GM23248 (cell line): Measurements from ENCODE around the gene MARCHF2. TPM values are rescaled to one million over a fixed set of nuclear protein-coding genes. Genes with fewer than 3 reads are reported as not detected.
"Not testable (repeated sequence)": the region's sequence is repeated elsewhere in the genome, so short reads cannot be mapped to it uniquely, and the experiment has no call there.

ENCODE experiments used
- DNase-seq: peaks from one replicate; pipeline ENCODE4 v3.0.0-alpha.2; 2015
- H2AFZ ChIP-seq: fragments of 200-600 bp; sonication (generic); 2 replicates; pipeline ENCODE4 v1.6.1; 2016; ENCODE audit warnings: antibody characterized with exemption
- H3F3A ChIP-seq: fragments of 200-600 bp; sonication (generic); 2 replicates; pipeline ENCODE4 v1.6.1; 2016; ENCODE audit warnings: mild to moderate bottlenecking, antibody characterized with exemption, mixed run types; ENCODE audit not compliant: insufficient read depth
- H3K27ac ChIP-seq: fragments of 200-600 bp; sonication (generic); 2 replicates; pipeline ENCODE4 v1.5.1; 2016; ENCODE audit warnings: mild to moderate bottlenecking
- H3K27me3 ChIP-seq: fragments of 200-600 bp; sonication (generic); replicated peaks from 2 replicates; pipeline ENCODE4 v1.6.1; 2016; ENCODE audit warnings: mild to moderate bottlenecking; ENCODE audit not compliant: insufficient read depth
- H3K36me3 ChIP-seq: fragments of 200-600 bp; sonication (generic); 2 replicates; pipeline ENCODE4 v1.6.1; 2016; ENCODE audit warnings: low read depth, mild to moderate bottlenecking
- H3K4me1 ChIP-seq: fragments of 200-600 bp; sonication (generic); 2 replicates; pipeline ENCODE4 v1.6.1; 2016; ENCODE audit warnings: mild to moderate bottlenecking; ENCODE audit not compliant: insufficient read depth
- H3K4me2 ChIP-seq: fragments of 200-600 bp; sonication (generic); one replicate; pipeline ENCODE4 v1.6.1; 2016; ENCODE audit warnings: mild to moderate bottlenecking; ENCODE audit not compliant: unreplicated experiment
- H3K4me3 ChIP-seq: fragments of 200-600 bp; sonication (generic); 2 replicates; pipeline ENCODE4 v1.5.1; 2016; ENCODE audit warnings: mild to moderate bottlenecking
- H3K79me2 ChIP-seq: fragments of 200-600 bp; sonication (generic); 2 replicates; pipeline ENCODE4 v1.6.1; 2016; ENCODE audit warnings: mild to moderate bottlenecking; ENCODE audit not compliant: insufficient read depth
- H3K9ac ChIP-seq: fragments of 200-600 bp; sonication (generic); 2 replicates; pipeline ENCODE4 v1.6.1; 2016; ENCODE audit warnings: mild to moderate bottlenecking
- H3K9me2 ChIP-seq: fragments of 200-600 bp; sonication (generic); 2 replicates; pipeline ENCODE4 v1.6.1; 2016; ENCODE audit warnings: mixed run types, mild to moderate bottlenecking, moderate library complexity; ENCODE audit not compliant: insufficient read depth
- H3K9me3 ChIP-seq: fragments of 200-600 bp; sonication (generic); one replicate; pipeline ENCODE4 v1.6.1; 2017; ENCODE audit warnings: low read depth
- H4K20me1 ChIP-seq: fragments of 200-600 bp; sonication (generic); 2 replicates; pipeline ENCODE4 v1.6.0; 2016; ENCODE audit not compliant: insufficient read depth
- EZH2 ChIP-seq: fragments of 200-600 bp; sonication (generic); IDR thresholded peaks from 2 replicates; pipeline ENCODE4 v1.6.1; 2018; ENCODE audit warnings: antibody characterized with exemption, mild to moderate bottlenecking; ENCODE audit not compliant: insufficient read depth, poor library complexity, severe bottlenecking
- EZH2phosphoT487 ChIP-seq: fragments of 200-600 bp; sonication (generic); IDR thresholded peaks from 2 replicates; pipeline ENCODE4 v1.6.1; 2018; ENCODE audit warnings: antibody characterized with exemption, moderate library complexity, mild to moderate bottlenecking, low read depth; ENCODE audit not compliant: insufficient read depth
- WGBS, 2 experiments: methylation state at CpG; one replicate each; pipeline ENCODE4 v1.1.6; 2015 to 2017; ENCODE audit warnings: low lambda C conversion rate in 2 of 2, low coverage in 1 of 2; ENCODE audit errors: missing lambda C conversion rate in 2 of 2; 5-methylcytosine and 5-hydroxymethylcytosine counted together
- in situ Hi-C: fragments of 300-500 bp; cut with MboI; formaldehyde crosslinking; loops from 2 replicates; pipeline ENCODE4 v1.15.0; 2020
- polyA plus RNA-seq: library from polyadenylated mRNA; unstranded; fragments of >200 nt; fragmentation: Nextera tagmentation; extraction: Ambion mirVana; gene quantifications from 2 replicates; pipeline ENCODE4 v1.2.1, GENCODE V29; 2016
- total RNA-seq: library from RNA; depleted of rRNA; stranded (reverse); fragments of >200 nt; shearing (Covaris generic); gene quantifications from 2 replicates; pipeline ENCODE4 v1.2.3, GENCODE V29; 2014

Gene MARCHF2
- total and polyA plus RNA-seq, 2 experiments from 2014 or later = 33.1 to 87.4 TPM

GRCh38 chr19:8373867-8374813 is 39.0 kb upstream of the MARCHF2 start:
- no peaks in the 10 kb centered on the region for H4K20me1 ChIP-seq
- no peak overlapping the region for H2AFZ ChIP-seq
- H3K9ac ChIP-seq = no peak overlapping the region
- WGBS, 2 experiments = 60 to 62% methylated on average over 26 of the region's 26 CpGs
- H3F3A ChIP-seq = peaks cover 18% of the 10 kb centered on the region
- no peak for DNase-seq
- no peaks in the 10 kb centered on the region for H3K9me2 ChIP-seq
- H3K4me2 ChIP-seq = no peak overlapping the region
- H3K4me1 ChIP-seq = no peaks in the 10 kb centered on the region
- no peak overlapping the region for H3K27ac ChIP-seq
- no peaks in the 10 kb centered on the region for H3K79me2 ChIP-seq
- in situ Hi-C loops = no loop called here
- H3K9me3 ChIP-seq = no peaks in the 10 kb centered on the region
- H3K27me3 ChIP-seq = no peaks in the 10 kb centered on the region
- H3K36me3 ChIP-seq = no peaks in the 10 kb centered on the region
- H3K4me3 ChIP-seq = no peak overlapping the region
- TF ChIP-seq EZH2 (no peak), EZH2phosphoT487 (no peak)

- 98 to 99% methylated on average over 22 to 32 of the region's 32 CpGs for WGBS, 2 experiments
These were observed 37.3 kb upstream of the MARCHF2 start for GRCh38 chr19:8375766-8376165.

GRCh38 chr19:8376373-8376974 is 36.6 kb upstream of the MARCHF2 start:
- H3K9ac ChIP-seq, H3K4me3 ChIP-seq, H3K27ac ChIP-seq, H2AFZ ChIP-seq, DNase-seq, H3K4me1 ChIP-seq, H3K9me3 ChIP-seq, H3K4me2 ChIP-seq, H3K9me2 ChIP-seq, in situ Hi-C loops, H3K36me3 ChIP-seq, H3K79me2 ChIP-seq, H4K20me1 ChIP-seq, H3F3A ChIP-seq, H3K27me3 ChIP-seq: not testable (repeated sequence)
- 79 to 82% methylated on average over 10 of the region's 10 CpGs for WGBS, 2 experiments

More at GRCh38 chr19:8375766-8376165, 37.3 kb upstream of the MARCHF2 start:
- H3K27ac ChIP-seq, H3K4me3 ChIP-seq, H3K9me3 ChIP-seq, H3K4me2 ChIP-seq, H2AFZ ChIP-seq, H3K9ac ChIP-seq, H3K4me1 ChIP-seq, H3F3A ChIP-seq, in situ Hi-C loops, DNase-seq, H3K9me2 ChIP-seq, H4K20me1 ChIP-seq, H3K79me2 ChIP-seq, H3K36me3 ChIP-seq, H3K27me3 ChIP-seq: not testable (repeated sequence)

- no peaks in the 10 kb centered on the region for H3K4me1 ChIP-seq
- in situ Hi-C loops = no loop called here
These were observed 35.5 kb upstream of the MARCHF2 start for GRCh38 chr19:8377598-8377997.

GRCh38 chr19:8379156-8379891 is 33.8 kb upstream of the MARCHF2 start:
- WGBS, 2 experiments = 90 to 93% methylated on average over 13 of the region's 13 CpGs
- H3K4me3 ChIP-seq, DNase-seq, H4K20me1 ChIP-seq, H3K9me2 ChIP-seq, H3K36me3 ChIP-seq, H3K27ac ChIP-seq, H3K79me2 ChIP-seq, in situ Hi-C loops, H3K9me3 ChIP-seq, H3K4me1 ChIP-seq, H2AFZ ChIP-seq, H3F3A ChIP-seq, H3K4me2 ChIP-seq, H3K27me3 ChIP-seq, H3K9ac ChIP-seq: not testable (repeated sequence)

More at GRCh38 chr19:8377598-8377997, 35.5 kb upstream of the MARCHF2 start:
- no peak for DNase-seq
- Histone ChIP-seq H4K20me1 (no peaks in the 10 kb centered on the region), H3K9me2 (no peaks in the 10 kb centered on the region), H2AFZ (no peak overlapping the region), H3K27me3 (no peaks in the 10 kb centered on the region), H3K36me3 (no peaks in the 10 kb centered on the region), H3K79me2 (no peaks in the 10 kb centered on the region), H3F3A (peaks cover 5% of the 10 kb centered on the region; the same call in 1 of the 2 replicates), H3K9me3 (no peaks in the 10 kb centered on the region), H3K27ac (no peak overlapping the region), H3K9ac (no peak overlapping the region), H3K4me3 (no peak overlapping the region), H3K4me2 (no peak overlapping the region)
- WGBS, 2 experiments = 100% methylated on average over 1 of the region's 1 CpG
- TF ChIP-seq EZH2phosphoT487 (no peak), EZH2 (no peak)

GRCh38 chr19:8384569-8384968 is 28.5 kb upstream of the MARCHF2 start:
- H3K9me2 ChIP-seq, H3K4me3 ChIP-seq, H3K4me2 ChIP-seq, DNase-seq, H4K20me1 ChIP-seq, H3K79me2 ChIP-seq, H3K27me3 ChIP-seq, H3K36me3 ChIP-seq, H3K9me3 ChIP-seq, H2AFZ ChIP-seq, H3K9ac ChIP-seq, H3K27ac ChIP-seq, H3F3A ChIP-seq, in situ Hi-C loops, H3K4me1 ChIP-seq: not testable (repeated sequence)
- 82 to 84% methylated on average over 4 of the region's 4 CpGs for WGBS, 2 experiments
